CD14-positive monocyte (primary cell): ENCODE measurements around the gene FGFR4. TPM values are rescaled to one million over a fixed set of nuclear protein-coding genes. Genes with fewer than 3 reads are reported as not detected.

ENCODE experiments used
- DNase-seq, 3 donors: peaks; one replicate each; pipeline ENCODE4 v3.0.0-alpha.2; 2011 to 2022
- H2AFZ ChIP-seq: 2 replicates; pipeline ENCODE4 v1.6.0; 2012; ENCODE audit warnings: mild to moderate bottlenecking, low read depth, low read length, inconsistent platforms; ENCODE audit not compliant: insufficient read depth, poor library complexity, severe bottlenecking
- H3K27ac ChIP-seq, 2 donors: 1 replicate in 1 of 2; 2 replicates in 1 of 2; pipeline ENCODE4 v1.5.1; 2012 to 2013; ENCODE audit warnings: low read length in 2 of 2, control low read depth in 1 of 2, inconsistent platforms in 1 of 2, low read depth in 1 of 2, mild to moderate bottlenecking in 1 of 2
- H3K27me3 ChIP-seq, 2 donors: one replicate each; pipeline versions ENCODE4 v1.6.0 to v1.6.1; 2011 to 2013; ENCODE audit warnings: low read length in 2 of 2; ENCODE audit not compliant: control insufficient read depth in 2 of 2, insufficient read depth in 2 of 2
- H3K36me3 ChIP-seq, 2 donors: replicated peaks in 1 of 2; 1 replicate in 1 of 2; 2 replicates in 1 of 2; pipeline versions ENCODE4 v1.5.1 to v1.6.1; 2012 to 2013; ENCODE audit warnings: low read length in 2 of 2, control low read depth in 1 of 2, inconsistent platforms in 1 of 2, mild to moderate bottlenecking in 1 of 2; ENCODE audit not compliant: insufficient read depth in 2 of 2, control insufficient read depth in 1 of 2
- H3K4me1 ChIP-seq, 2 donors: 1 replicate in 1 of 2; 2 replicates in 1 of 2; pipeline versions ENCODE4 v1.5.1 to v1.6.1; 2012 to 2013; ENCODE audit warnings: low read length in 2 of 2, control low read depth in 1 of 2, inconsistent platforms in 1 of 2, mild to moderate bottlenecking in 1 of 2, moderate library complexity in 1 of 2; ENCODE audit not compliant: insufficient read depth in 2 of 2, control insufficient read depth in 1 of 2
- H3K4me2 ChIP-seq: replicated peaks from 2 replicates; pipeline ENCODE3; 2012; ENCODE audit warnings: low read length, moderate library complexity, mild to moderate bottlenecking; ENCODE audit not compliant: poor library complexity, severe bottlenecking; ENCODE audit errors: extremely low read depth
- H3K4me3 ChIP-seq, 3 experiments: fragments of 200-600 bp in 1 of 3; sonication (generic) in 1 of 3; replicated peaks in 1 of 3; 1 replicate in 2 of 3; 2 replicates in 1 of 3; pipeline ENCODE4 v1.5.1; 2011 to 2013; ENCODE audit warnings: low read length in 3 of 3, mild to moderate bottlenecking in 3 of 3, control low read depth in 2 of 3, low read depth in 2 of 3, inconsistent platforms in 1 of 3, moderate library complexity in 1 of 3
- H3K79me2 ChIP-seq: 2 replicates; pipeline ENCODE4 v1.6.0; 2012; ENCODE audit warnings: mild to moderate bottlenecking, control low read depth, inconsistent platforms, low read length, moderate library complexity; ENCODE audit not compliant: insufficient read depth
- H3K9ac ChIP-seq: 2 replicates; pipeline ENCODE4 v1.6.0; 2017; ENCODE audit warnings: low read length, mild to moderate bottlenecking; ENCODE audit not compliant: insufficient read depth, poor library complexity, severe bottlenecking
- H3K9me3 ChIP-seq, 2 donors: replicated peaks in 1 of 2; 1 replicate in 1 of 2; 2 replicates in 1 of 2; pipeline versions ENCODE4 v1.5.1 to v1.6.1; 2012 to 2013; ENCODE audit warnings: low read length in 2 of 2, control low read depth in 1 of 2; ENCODE audit not compliant: control insufficient read depth in 1 of 2, insufficient read depth in 1 of 2
- H4K20me1 ChIP-seq: 2 replicates; pipeline ENCODE4 v1.6.0; 2012; ENCODE audit warnings: mild to moderate bottlenecking, low read length, control low read depth, moderate library complexity; ENCODE audit not compliant: insufficient read depth
- H3K27ac Mint-ChIP-seq, 7 donors: one replicate each; pipeline ENCODE4 v1.8.0; 2020; ENCODE audit warnings: mild to moderate bottlenecking in 7 of 7, mixed read lengths in 7 of 7, moderate library complexity in 6 of 7, inconsistent platforms in 2 of 7
- H3K27me3 Mint-ChIP-seq, 3 donors: one replicate each; pipeline ENCODE4 v1.8.0; 2021 to 2022; ENCODE audit warnings: low read depth in 3 of 3, mild to moderate bottlenecking in 3 of 3, mixed read lengths in 3 of 3, moderate library complexity in 3 of 3, inconsistent platforms in 1 of 3
- H3K36me3 Mint-ChIP-seq, 2 donors: one replicate each; pipeline ENCODE4 v1.8.0; 2020; ENCODE audit warnings: mixed read lengths in 2 of 2, inconsistent platforms in 1 of 2, mild to moderate bottlenecking in 1 of 2
- H3K4me1 Mint-ChIP-seq: one replicate; pipeline ENCODE4 v1.8.0; 2020; ENCODE audit warnings: mild to moderate bottlenecking, mixed read lengths
- H3K4me3 Mint-ChIP-seq, 2 donors: one replicate each; pipeline ENCODE4 v1.8.0; 2020; ENCODE audit warnings: mild to moderate bottlenecking in 2 of 2, mixed read lengths in 2 of 2, moderate library complexity in 1 of 2
- H3K9me3 Mint-ChIP-seq, 7 donors: one replicate each; pipeline ENCODE4 v1.8.0; 2020 to 2022; ENCODE audit warnings: mixed read lengths in 7 of 7, mild to moderate bottlenecking in 6 of 7, moderate library complexity in 6 of 7, inconsistent platforms in 2 of 7
- WGBS: methylation state at CpG from one replicate; pipeline ENCODE4 v1.1.5; 2013; ENCODE audit warnings: missing lambda C conversion rate; ENCODE audit not compliant: insufficient coverage; 5-methylcytosine and 5-hydroxymethylcytosine counted together
- intact Hi-C, 2 donors: fragments of 100-400 bp; cut with micrococcal nuclease; formaldehyde crosslinking; loops; one replicate each; pipeline versions ENCODE4 v1.15.0 to v1.15.1; 2023
- polyA plus RNA-seq, 3 donors: library from polyadenylated mRNA; depleted of rRNA in 1 of 3; unstranded in 2 of 3; stranded (reverse) in 1 of 3; fragments of 300-500 nt in 2 of 3; fragments of >200 nt in 1 of 3; fragmentation: Illumina TruSeq in 2 of 3; gene quantifications; 1 replicate in 2 of 3; 2 replicates in 1 of 3; pipeline ENCODE4 v1.2.3, GENCODE V29; 2012 to 2021
- TF ChIP-seq, protein P1 (sequence below): fragments of 200-600 bp; IDR thresholded peaks from one replicate; pipeline ENCODE4 v1.8.0; 2022; ENCODE audit warnings: antibody characterized with exemption, mild to moderate bottlenecking

The FGFR4 gene
- polyA plus RNA-seq, 3 donors, result 0.39 TPM; not detected in 2

GRCh38 chr5:177040814-177041420 lies 45.8 kb upstream of the FGFR4 start:
- Histone ChIP-seq H3K4me2 (no peak overlapping the region), H3K4me3 (no peak overlapping the region), H3K27me3 (no peaks in the 10 kb centered on the region), H3K9me3 (no peaks in the 10 kb centered on the region), H3K27ac (no peak overlapping the region), H3K36me3 (peaks cover 40 to 73% of the 10 kb centered on the region in 2 donors), H3K79me2 (peaks cover 16% of the 10 kb centered on the region), H3K9ac (no peak overlapping the region), H3K4me1 (no peaks in the 10 kb centered on the region), H2AFZ (no peak overlapping the region), H4K20me1 (peaks cover 18% of the 10 kb centered on the region)
- Mint-ChIP-seq H3K27ac (no peak overlapping the region), H3K4me3 (no peak overlapping the region), H3K4me1 (peaks cover 3% of the 10 kb centered on the region), H3K36me3 (peaks cover 53 to 55% of the 10 kb centered on the region in 2 donors), H3K27me3 (no peaks in the 10 kb centered on the region), H3K9me3 (peaks cover 0 to 2% (median 0%) of the 10 kb centered on the region in 7 donors)
- no peak for DNase-seq
- WGBS, result 92% methylated on average over 2 of the region's 3 CpGs
- intact Hi-C loops, result no loop called here
- TF ChIP-seq, protein P1, sequence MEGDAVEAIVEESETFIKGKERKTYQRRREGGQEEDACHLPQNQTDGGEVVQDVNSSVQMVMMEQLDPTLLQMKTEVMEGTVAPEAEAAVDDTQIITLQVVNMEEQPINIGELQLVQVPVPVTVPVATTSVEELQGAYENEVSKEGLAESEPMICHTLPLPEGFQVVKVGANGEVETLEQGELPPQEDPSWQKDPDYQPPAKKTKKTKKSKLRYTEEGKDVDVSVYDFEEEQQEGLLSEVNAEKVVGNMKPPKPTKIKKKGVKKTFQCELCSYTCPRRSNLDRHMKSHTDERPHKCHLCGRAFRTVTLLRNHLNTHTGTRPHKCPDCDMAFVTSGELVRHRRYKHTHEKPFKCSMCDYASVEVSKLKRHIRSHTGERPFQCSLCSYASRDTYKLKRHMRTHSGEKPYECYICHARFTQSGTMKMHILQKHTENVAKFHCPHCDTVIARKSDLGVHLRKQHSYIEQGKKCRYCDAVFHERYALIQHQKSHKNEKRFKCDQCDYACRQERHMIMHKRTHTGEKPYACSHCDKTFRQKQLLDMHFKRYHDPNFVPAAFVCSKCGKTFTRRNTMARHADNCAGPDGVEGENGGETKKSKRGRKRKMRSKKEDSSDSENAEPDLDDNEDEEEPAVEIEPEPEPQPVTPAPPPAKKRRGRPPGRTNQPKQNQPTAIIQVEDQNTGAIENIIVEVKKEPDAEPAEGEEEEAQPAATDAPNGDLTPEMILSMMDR, result no peak

DNA sequence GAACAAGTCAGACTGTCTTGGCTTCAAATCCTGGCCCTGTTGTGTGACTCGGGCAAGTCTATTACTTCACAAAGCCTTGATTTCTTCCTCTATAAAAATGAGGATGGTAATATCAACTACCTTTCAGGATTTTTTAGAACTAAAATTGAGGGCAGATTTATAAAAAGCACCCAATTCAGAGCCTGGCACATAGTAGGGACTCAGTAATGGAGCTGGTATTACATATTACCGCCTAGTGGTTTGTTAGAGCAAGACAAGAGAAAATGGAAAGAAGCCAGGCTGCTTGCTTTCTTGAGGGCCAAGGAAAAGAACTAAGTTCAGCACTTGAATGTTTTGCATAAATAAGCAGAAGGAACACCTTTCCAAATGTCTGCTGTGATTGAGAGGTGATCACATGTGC lies 44.8 kb upstream of the FGFR4 start:
- H3K9me3 Mint-ChIP-seq, result peaks cover 0 to 2% (median 0%) of the 10 kb centered on the region in 7 donors

More for the DNA sequence above, 44.8 kb upstream of the FGFR4 start:
- H3K27ac Mint-ChIP-seq, result no peak overlapping the region
- intact Hi-C loops, result no loop called here
- H3K27me3 Mint-ChIP-seq, result no peaks in the 10 kb centered on the region
- H3K79me2 ChIP-seq, result peaks cover 9% of the 10 kb centered on the region
- TF ChIP-seq, protein P1, result no peak
- DNase-seq, result no peak
- H2AFZ ChIP-seq, result no peak overlapping the region
- no peaks in the 10 kb centered on the region for H3K4me1 Mint-ChIP-seq
- no peaks in the 10 kb centered on the region for H3K9me3 ChIP-seq
- no peak overlapping the region for H3K4me3 Mint-ChIP-seq
- H3K27ac ChIP-seq, result no peak overlapping the region
- H3K4me3 ChIP-seq, result no peak overlapping the region
- 100% methylated on average over 1 of the region's 2 CpGs for WGBS
- no peaks in the 10 kb centered on the region for H3K4me1 ChIP-seq
- peaks cover 40 to 73% of the 10 kb centered on the region in 2 donors for H3K36me3 ChIP-seq
- H3K9ac ChIP-seq, result no peak overlapping the region
- H3K4me2 ChIP-seq, result no peak overlapping the region
- peaks cover 14% of the 10 kb centered on the region for H4K20me1 ChIP-seq
- H3K27me3 ChIP-seq, result no peaks in the 10 kb centered on the region
- H3K36me3 Mint-ChIP-seq, result peaks cover 52 to 57% of the 10 kb centered on the region in 2 donors
